Lung (tissue), 12 donors: ENCODE measurements around the gene SFXN5. TPM values are rescaled to one million over a fixed set of nuclear protein-coding genes. Genes with fewer than 3 reads are reported as not detected.
A peak's percentile ranks its signal among the peaks of the same experiment; 100 is the strongest.

ENCODE experiments used
- ATAC-seq: fragments of 200-7000 bp; cut with Tn5 transposase; one replicate; pipeline ENCODE4 v1.9.1; 2020; ENCODE audit warnings: moderate number of reproducible peaks; ENCODE audit not compliant: insufficient read depth, low FRiP score
- DNase-seq, 3 donors: peaks; one replicate each; pipeline ENCODE4 v3.0.0-alpha.2; 2013 to 2017
- H3K27ac ChIP-seq, 2 donors: one replicate each; pipeline ENCODE4 v1.5.1; 2013; ENCODE audit warnings: mild to moderate bottlenecking in 2 of 2, moderate library complexity in 2 of 2, control low read depth in 1 of 2, inconsistent platforms in 1 of 2, low read depth in 1 of 2, low read length in 1 of 2
- H3K27me3 ChIP-seq, 3 donors: one replicate each; pipeline ENCODE4 v1.5.1; 2013; ENCODE audit warnings: low read length in 2 of 3; ENCODE audit not compliant: control insufficient read depth in 3 of 3, insufficient read depth in 3 of 3
- H3K36me3 ChIP-seq, 4 donors: one replicate each; pipeline ENCODE4 v1.5.1; 2013; ENCODE audit warnings: low read length in 4 of 4, mild to moderate bottlenecking in 1 of 4, moderate library complexity in 1 of 4; ENCODE audit not compliant: control insufficient read depth in 4 of 4, insufficient read depth in 4 of 4
- H3K4me1 ChIP-seq, 5 donors: one replicate each; pipeline ENCODE4 v1.5.1; 2013; ENCODE audit warnings: low read length in 5 of 5, mild to moderate bottlenecking in 2 of 5, moderate library complexity in 1 of 5; ENCODE audit not compliant: control insufficient read depth in 5 of 5, insufficient read depth in 5 of 5
- H3K4me3 ChIP-seq: one replicate; pipeline ENCODE4 v1.5.1; 2013; ENCODE audit warnings: mild to moderate bottlenecking, control low read depth, moderate library complexity
- H3K9ac ChIP-seq, 2 donors: one replicate each; pipeline ENCODE4 v1.5.1; 2013; ENCODE audit warnings: low read length in 2 of 2, control low read depth in 1 of 2; ENCODE audit not compliant: insufficient read depth in 1 of 2
- H3K9me3 ChIP-seq, 4 donors: one replicate each; pipeline ENCODE4 v1.5.1; 2013; ENCODE audit warnings: low read length in 3 of 4, mild to moderate bottlenecking in 1 of 4, moderate library complexity in 1 of 4; ENCODE audit not compliant: control insufficient read depth in 4 of 4, insufficient read depth in 3 of 4
- CTCF ChIP-seq: IDR thresholded peaks from 2 replicates; pipeline ENCODE4 v1.5.1; 2012; ENCODE audit warnings: mild to moderate bottlenecking; ENCODE audit errors: control extremely low read depth, extremely low read depth
- WGBS, 2 donors: extraction: QIAGEN DNeasy Blood & Tissue Kit; methylation state at CpG; one replicate each; pipeline ENCODE4 v1.1.7; 2013; 5-methylcytosine and 5-hydroxymethylcytosine counted together
- polyA plus RNA-seq, 2 donors: library from polyadenylated mRNA; stranded (reverse); fragments of 200-250 nt; gene quantifications; one replicate each; pipeline ENCODE4 v1.2.1, GENCODE V29; 2013
- total RNA-seq, 2 donors: library from RNA; depleted of rRNA in 1 of 2; stranded (reverse); fragments of >200 nt in 1 of 2; gene quantifications; one replicate each; pipeline ENCODE4 v1.2.1, GENCODE V29; 2014 to 2021
- donor health status: control.
- donor health status: control.
- donor health status: Bipolar disorder and iron deficiency.
- donor health status: healthy.
- donor health status: DM: yes; HTN: yes; CAD: no.

SFXN5 gene
- total and polyA plus RNA-seq, 4 donors: 8.3 to 15.6 (median 9.6) TPM

- 90 to 95% methylated on average over 9 of the region's 9 CpGs for WGBS, 2 donors
- DNase-seq: peak in 1 of 3 donors; percentile 6
- H3K4me3 ChIP-seq: no peak overlapping the region
- H3K9me3 ChIP-seq: no peaks in the 10 kb centered on the region
- no peak overlapping the region for H3K27ac ChIP-seq
- H3K27me3 ChIP-seq: no peaks in the 10 kb centered on the region
- TF ChIP-seq CTCF: no peak
- H3K4me1 ChIP-seq: peaks cover 0 to 9% (median 0%) of the 10 kb centered on the region in 5 donors
- ATAC-seq: no peak
- peaks cover 0 to 6% (median 2%) of the 10 kb centered on the region in 4 donors for H3K36me3 ChIP-seq
- H3K9ac ChIP-seq: no peak overlapping the region
Observed at GRCh38 chr2:72988726-72989273, 82.7 kb downstream of the SFXN5 start.

- 95 to 96% methylated on average over 3 of the region's 3 CpGs for WGBS, 2 donors
- Histone ChIP-seq H3K9ac (no peak overlapping the region), H3K9me3 (no peaks in the 10 kb centered on the region), H3K36me3 (peaks cover 0 to 6% (median 2%) of the 10 kb centered on the region in 4 donors), H3K4me1 (peaks cover 0 to 9% (median 0%) of the 10 kb centered on the region in 5 donors), H3K4me3 (no peak overlapping the region), H3K27me3 (no peaks in the 10 kb centered on the region), H3K27ac (no peak overlapping the region)
- ATAC-seq (no peak), DNase-seq (peak in 1 of 3 donors; percentile 2)
- no peak for TF ChIP-seq CTCF
Observed at GRCh38 chr2:72988041-72988440, 83.5 kb downstream of the SFXN5 start.

GRCh38 chr2:72985891-72986683, 85.4 kb downstream of the SFXN5 start:
- WGBS, 2 donors: 74 to 83% methylated on average over 12 of the region's 12 CpGs
- peak in 2 of 3 donors; percentile 16 to 22 for DNase-seq
- peaks cover 0 to 3% (median 0%) of the 10 kb centered on the region in 4 donors for H3K9me3 ChIP-seq
- H3K4me3 ChIP-seq: no peak overlapping the region
- peaks cover 0 to 12% (median 0%) of the 10 kb centered on the region in 5 donors for H3K4me1 ChIP-seq
- ATAC-seq: no peak
- no peak overlapping the region for H3K27ac ChIP-seq
- no peaks in the 10 kb centered on the region for H3K27me3 ChIP-seq
- H3K36me3 ChIP-seq: peaks cover 0 to 10% (median 2%) of the 10 kb centered on the region in 4 donors
- H3K9ac ChIP-seq: no peak overlapping the region
- TF ChIP-seq CTCF: no peak
